HepG2 (cell line): Measurements from ENCODE around the gene ANP32A. TPM values are rescaled to one million over a fixed set of nuclear protein-coding genes. Genes with fewer than 3 reads are reported as not detected.
A peak's percentile ranks its signal among the peaks of the same experiment; 100 is the strongest.

Experiments used
- ARID5B ChIP-seq: IDR thresholded peaks from 2 replicates; pipeline ENCODE4 v1.4.0; 2020; ENCODE audit warnings: mild to moderate bottlenecking, missing genetic modification reagents
- CENPX ChIP-seq: sonication (generic); formaldehyde crosslinking; IDR thresholded peaks from 2 replicates; pipeline ENCODE4 v1.9.0; 2021; ENCODE audit warnings: mild to moderate bottlenecking, missing genetic modification reagents, moderate library complexity
- CHCHD3 ChIP-seq: sonication (generic); formaldehyde crosslinking; IDR thresholded peaks from 2 replicates; pipeline ENCODE4 v1.8.0; 2022; ENCODE audit warnings: mild to moderate bottlenecking, missing genetic modification reagents, moderate library complexity
- ESRRA ChIP-seq: sonication (generic); formaldehyde crosslinking; IDR thresholded peaks from 2 replicates; pipeline ENCODE4 v1.5.1; 2020; ENCODE audit warnings: mild to moderate bottlenecking, low read depth, missing genetic modification reagents
- GFI1 ChIP-seq: sonication (generic); formaldehyde crosslinking; IDR thresholded peaks from 2 replicates; pipeline ENCODE4 v1.5.0; 2020; ENCODE audit warnings: missing genetic modification reagents, mild to moderate bottlenecking, borderline replicate concordance
- HNRNPUL1 ChIP-seq: fragments of 200-400 bp; formaldehyde crosslinking; IDR thresholded peaks from 2 replicates; pipeline ENCODE4 v1.6.1; 2017; ENCODE audit warnings: low read depth, mild to moderate bottlenecking, low read length, moderate library complexity
- MYNN ChIP-seq: sonication (generic); formaldehyde crosslinking; IDR thresholded peaks from 2 replicates; pipeline ENCODE4 v1.4.0; 2020; ENCODE audit warnings: mild to moderate bottlenecking, low read depth, missing genetic modification reagents
- MYPOP ChIP-seq: sonication (generic); formaldehyde crosslinking; IDR thresholded peaks from 2 replicates; pipeline ENCODE4 v1.8.1; 2023; ENCODE audit warnings: mild to moderate bottlenecking, moderate library complexity, missing genetic modification reagents
- NFIC ChIP-seq: IDR thresholded peaks from 2 replicates; pipeline ENCODE4 v1.6.1; 2012; ENCODE audit warnings: mild to moderate bottlenecking, low read length, inconsistent platforms
- NR3C1 ChIP-seq: sonication (generic); formaldehyde crosslinking; IDR thresholded peaks from 2 replicates; pipeline ENCODE4 v1.4.0; 2020; ENCODE audit warnings: missing genetic modification reagents
- ONECUT2 ChIP-seq: sonication (generic); formaldehyde crosslinking; IDR thresholded peaks from 2 replicates; pipeline ENCODE4 v1.4.0; 2020; ENCODE audit warnings: missing genetic modification reagents
- SALL1 ChIP-seq: sonication (generic); formaldehyde crosslinking; IDR thresholded peaks from 2 replicates; pipeline ENCODE4 v1.8.0; 2022; ENCODE audit warnings: mild to moderate bottlenecking, missing genetic modification reagents
- SOX13 ChIP-seq, 3 experiments: fragments of 450-650 bp in 1 of 3; sonication (generic) in 1 of 3; formaldehyde crosslinking in 1 of 3; IDR thresholded peaks in 2 of 3; conservative IDR thresholded peaks in 1 of 3; 2 replicates each; pipeline versions ENCODE4 v1.5.0 to v1.6.1; 2016 to 2020; ENCODE audit warnings: antibody characterized with exemption in 1 of 3, mild to moderate bottlenecking in 1 of 3, missing compliant biosample characterization in 1 of 3, missing genetic modification reagents in 1 of 3, moderate library complexity in 1 of 3
- SOX6 ChIP-seq, 2 experiments: fragments of 450-650 bp in 1 of 2; sonication (generic) in 1 of 2; formaldehyde crosslinking in 1 of 2; IDR thresholded peaks; 2 replicates each; pipeline versions ENCODE4 v1.4.0 to v1.6.1; 2017 to 2020; ENCODE audit warnings: antibody characterized with exemption in 1 of 2, mild to moderate bottlenecking in 1 of 2, missing genetic modification reagents in 1 of 2
- SP1 ChIP-seq, 2 experiments: fragments of 450-650 bp in 1 of 2; sonication (generic) in 1 of 2; formaldehyde crosslinking in 1 of 2; IDR thresholded peaks; 2 replicates each; pipeline versions ENCODE4 v1.4.0 to v1.6.1; 2016 to 2020; ENCODE audit warnings: missing genetic modification reagents in 1 of 2
- TRIM24 ChIP-seq: sonication (generic); formaldehyde crosslinking; IDR thresholded peaks from 2 replicates; pipeline ENCODE4 v1.8.0; 2022; ENCODE audit warnings: mild to moderate bottlenecking, missing genetic modification reagents
- ZMYM3 ChIP-seq: sonication (generic); formaldehyde crosslinking; IDR thresholded peaks from 2 replicates; pipeline ENCODE4 v1.5.1; 2020; ENCODE audit warnings: mild to moderate bottlenecking, missing genetic modification reagents
- ZNF10 ChIP-seq: sonication (generic); formaldehyde crosslinking; IDR thresholded peaks from 2 replicates; pipeline ENCODE4 v1.4.0; 2020; ENCODE audit warnings: mild to moderate bottlenecking, low read depth, missing genetic modification reagents, borderline replicate concordance
- ZNF124 ChIP-seq: sonication (generic); formaldehyde crosslinking; IDR thresholded peaks from 2 replicates; pipeline ENCODE4 v1.4.0; 2020; ENCODE audit warnings: missing genetic modification reagents
- ZNF143 ChIP-seq: sonication (generic); formaldehyde crosslinking; IDR thresholded peaks from 2 replicates; pipeline ENCODE4 v1.4.0; 2020; ENCODE audit warnings: missing genetic modification reagents
- ZNF350 ChIP-seq: sonication (generic); formaldehyde crosslinking; IDR thresholded peaks from 2 replicates; pipeline ENCODE4 v1.4.0; 2020; ENCODE audit warnings: mild to moderate bottlenecking, low read depth, missing genetic modification reagents, borderline replicate concordance
- ZNF547 ChIP-seq: sonication (generic); formaldehyde crosslinking; IDR thresholded peaks from 2 replicates; pipeline ENCODE4 v1.5.1; 2020; ENCODE audit warnings: mild to moderate bottlenecking, missing genetic modification reagents
- ZNF562 ChIP-seq: sonication (generic); formaldehyde crosslinking; IDR thresholded peaks from 2 replicates; pipeline ENCODE4 v1.8.0; 2022; ENCODE audit warnings: missing genetic modification reagents, borderline replicate concordance
- ZNF605 ChIP-seq: sonication (generic); formaldehyde crosslinking; IDR thresholded peaks from 2 replicates; pipeline ENCODE4 v1.8.0; 2022; ENCODE audit warnings: mild to moderate bottlenecking, missing genetic modification reagents
- ZNF713 ChIP-seq: sonication (generic); formaldehyde crosslinking; IDR thresholded peaks from 2 replicates; pipeline ENCODE4 v1.4.0; 2020; ENCODE audit warnings: mild to moderate bottlenecking, missing genetic modification reagents
- ZNF720 ChIP-seq: sonication (generic); formaldehyde crosslinking; IDR thresholded peaks from 2 replicates; pipeline ENCODE4 v1.4.0; 2020; ENCODE audit warnings: missing genetic modification reagents
- polyA plus RNA-seq, 8 experiments: library from polyadenylated mRNA; depleted of rRNA in 3 of 8; stranded (reverse) in 7 of 8; unstranded in 1 of 8; fragments of >200 nt; fragmentation: Illumina TruSeq in 4 of 8; extraction: Trizol in 4 of 8; gene quantifications; 2 replicates each; pipeline versions ENCODE4 v1.2.1 to v1.2.3, GENCODE V29; 2011 to 2016; ENCODE audit warnings: low read depth in 4 of 8, missing spikeins in 1 of 8, mixed read lengths in 1 of 8; ENCODE audit not compliant: insufficient read depth in 1 of 8
- total RNA-seq, 5 experiments: library from RNA; depleted of rRNA; stranded (reverse); fragments of >200 nt; fragmentation: Illumina TruSeq; extraction: Trizol; gene quantifications; 2 replicates each; pipeline ENCODE4 v1.2.3, GENCODE V29; 2016; ENCODE audit warnings: low read depth in 1 of 5

Gene ANP32A
- total and polyA plus RNA-seq, 2 of the 13 experiments (the other 11 are each of a cell fraction or from before 2014, with no cell fraction given), result 60.6 to 206 TPM

GRCh38 chr15:68817304-68818065, 3.2 kb downstream of the ANP32A start (continued):
- TF ChIP-seq NFIC (no peak), MYNN (no peak), CENPX (CRISPR knock-in tag) (no peak), GFI1 (CRISPR knock-in tag) (no peak), ZNF547 (no peak), SOX13 (IDR thresholded peaks at IDR 0.05) (no peak), SOX13 (CRISPR knock-in tag; conservative IDR thresholded peaks at IDR 0.05 in 1 of 2, IDR thresholded peaks at IDR 0.05 in 1 of 2) (no peak), MYPOP (0 out of 2 replicates have a peak, but pooled peaks have one; percentile 7), ZNF562 (no peak), ZNF605 (CRISPR knock-in tag) (0 out of 2 replicates have a peak, but pooled peaks have one; percentile 3), CHCHD3 (CRISPR knock-in tag) (no peak), ZMYM3 (CRISPR knock-in tag) (no peak), SALL1 (CRISPR knock-in tag) (peak; percentile 8; the same call in 1 of the 2 replicates), ZNF124 (no peak), ARID5B (no peak), ESRRA (CRISPR knock-in tag) (no peak), NR3C1 (CRISPR knock-in tag) (no peak), ONECUT2 (CRISPR knock-in tag) (no peak; the same call in 1 of the 2 replicates), ZNF143 (CRISPR knock-in tag) (no peak), HNRNPUL1 (no peak), ZNF10 (CRISPR knock-in tag) (no peak), ZNF720 (CRISPR knock-in tag) (no peak), ZNF350 (CRISPR knock-in tag) (peak; percentile 48; the same call in 1 of the 2 replicates), TRIM24 (CRISPR knock-in tag) (no peak), SOX6 (IDR thresholded peaks at IDR 0.05) (no peak), SOX6 (CRISPR knock-in tag; IDR thresholded peaks at IDR 0.05) (no peak; the same call in 1 of the 2 replicates), ZNF713 (no peak), SP1 (IDR thresholded peaks at IDR 0.05) (no peak), SP1 (CRISPR knock-in tag; IDR thresholded peaks at IDR 0.05) (no peak)
